Stimulated activated CD8-positive, alpha-beta memory T cell treated with anti-CD3 and anti-CD28 coated beads, Interleukin-15, amount 100 ng/mL, for 24 hours (primary cell): ENCODE data around the gene PCBP2.
"Not testable (repeated sequence)": the region's sequence is repeated elsewhere in the genome, so short reads cannot be mapped to it uniquely, and the experiment has no call there.

Source experiments
- DNase-seq: peaks from one replicate; pipeline ENCODE4 v3.0.0-alpha.2; 2020; ENCODE audit warnings: low read depth

Gene PCBP2

DNA sequence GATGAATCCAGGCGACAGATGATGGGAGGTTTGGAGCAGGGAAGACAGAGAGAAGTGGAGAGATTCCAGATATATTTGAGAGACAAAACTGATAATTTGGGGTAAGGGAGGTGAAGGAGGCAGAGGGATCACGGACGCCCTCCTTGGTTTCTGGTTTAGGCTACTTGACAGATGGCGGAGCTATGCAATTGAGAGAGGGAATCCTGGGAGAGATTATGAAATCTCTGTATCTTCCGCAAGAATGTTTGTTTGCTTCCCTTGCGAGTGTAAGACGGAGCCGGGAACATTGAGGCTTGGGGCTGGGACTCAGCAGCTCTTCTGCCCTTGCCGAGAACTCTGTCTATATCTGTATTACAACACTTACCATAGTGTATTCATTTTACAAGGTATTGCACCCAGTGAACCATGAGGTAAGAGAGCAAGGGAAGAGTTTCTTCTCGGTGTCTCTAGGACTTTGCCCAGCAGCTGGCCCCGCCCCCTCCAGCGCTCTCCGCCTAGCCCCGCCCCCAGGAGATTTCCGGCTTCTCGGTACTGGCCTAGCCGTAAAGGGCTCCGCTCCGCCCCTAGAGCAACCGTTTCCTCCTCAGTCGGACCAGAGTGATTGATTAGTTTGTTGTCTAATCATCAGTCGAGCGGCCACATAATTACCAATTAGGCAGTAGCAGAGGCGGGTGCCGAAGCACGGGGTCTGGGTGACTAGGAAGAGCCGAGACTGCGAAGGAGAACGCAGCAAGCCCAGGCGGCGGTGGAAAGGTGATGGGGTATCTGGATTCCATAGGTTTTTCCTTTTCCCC lies 10.7 kb upstream of the PCBP2 start, which contains the start of gene PRR13:
TSS of gene PRR13 (plus strand) at position 695 of the 794 bp plus-strand sequence. CDS start 981 bp downstream, outside the sequence.
- DNase-seq, result peak; percentile 90

DNA sequence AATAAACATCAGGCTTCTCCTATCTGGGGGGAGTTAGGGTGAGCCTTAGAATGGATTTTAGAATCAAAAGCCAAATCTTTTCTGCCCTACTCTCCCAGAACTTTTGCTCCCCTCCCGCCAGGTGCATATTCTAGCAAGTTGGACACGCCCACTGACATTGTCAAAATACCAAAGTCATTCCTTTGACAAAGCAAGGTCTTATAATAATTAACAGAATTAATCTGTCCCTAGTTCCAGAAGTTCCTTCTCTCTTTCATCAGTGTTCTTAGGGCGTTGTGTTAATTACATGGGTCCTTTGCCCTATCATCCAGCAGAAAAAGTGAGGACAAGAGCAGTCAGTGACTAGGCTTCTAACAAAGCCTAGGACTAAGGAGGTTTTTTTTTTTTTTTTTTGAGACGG lies 7.9 kb upstream of the PCBP2 start:
- DNase-seq, result no peak

DNA sequence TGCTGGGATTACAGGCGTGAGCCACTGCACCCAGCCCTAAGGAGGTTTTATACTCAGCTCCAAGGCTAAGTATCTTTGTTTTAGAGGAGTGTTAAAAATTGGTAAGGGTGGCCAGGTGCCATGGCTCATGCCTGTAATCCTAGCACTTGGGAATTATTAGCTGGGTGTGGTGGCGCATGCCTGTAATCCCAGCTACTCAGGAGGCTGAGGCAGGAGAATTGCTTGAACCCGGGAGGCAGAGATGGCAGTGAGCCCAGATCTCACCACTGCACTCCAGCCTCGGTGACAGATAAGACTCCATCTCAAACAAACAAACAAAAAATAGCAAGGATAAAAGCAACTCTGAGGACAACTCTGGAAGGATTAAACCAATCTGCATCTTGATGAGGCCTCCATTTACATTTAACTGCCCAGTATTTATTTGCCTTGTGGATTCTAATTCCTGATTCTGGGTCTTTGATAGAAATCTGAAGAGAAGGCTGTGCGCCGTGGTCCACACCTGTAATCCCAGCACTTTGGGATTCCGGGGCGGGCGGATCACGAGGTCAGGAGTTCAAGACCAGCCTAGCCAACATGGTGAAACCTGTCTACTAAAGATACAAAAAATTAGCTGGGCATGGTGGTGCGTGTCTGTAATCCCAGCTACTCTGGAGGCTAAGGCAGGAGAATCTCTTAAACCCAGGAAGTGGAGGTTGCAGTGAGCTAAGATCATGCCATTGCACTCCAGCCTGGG lies 7.1 kb upstream of the PCBP2 start:
- not testable (repeated sequence) for DNase-seq

DNA sequence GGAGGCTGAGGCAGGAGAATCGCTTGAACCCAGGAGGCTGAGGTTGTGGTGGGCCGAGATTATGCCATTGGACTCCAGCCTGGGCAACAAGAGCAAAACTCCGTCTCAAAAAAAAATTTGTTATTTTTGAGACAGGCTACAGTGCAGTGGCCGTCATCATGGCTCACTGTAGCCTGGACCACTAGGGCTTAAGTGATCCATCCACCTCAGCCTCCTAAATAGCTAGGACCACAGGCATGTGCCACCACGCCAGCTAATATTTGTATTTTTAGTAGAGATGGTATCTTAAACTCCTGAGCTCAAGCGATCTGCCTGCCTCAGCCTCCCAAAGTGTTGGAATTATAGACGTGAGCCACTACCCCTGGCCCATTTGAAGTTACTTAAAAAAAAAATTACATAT lies 966 bp upstream of the PCBP2 start:
- no peak for DNase-seq

DNA sequence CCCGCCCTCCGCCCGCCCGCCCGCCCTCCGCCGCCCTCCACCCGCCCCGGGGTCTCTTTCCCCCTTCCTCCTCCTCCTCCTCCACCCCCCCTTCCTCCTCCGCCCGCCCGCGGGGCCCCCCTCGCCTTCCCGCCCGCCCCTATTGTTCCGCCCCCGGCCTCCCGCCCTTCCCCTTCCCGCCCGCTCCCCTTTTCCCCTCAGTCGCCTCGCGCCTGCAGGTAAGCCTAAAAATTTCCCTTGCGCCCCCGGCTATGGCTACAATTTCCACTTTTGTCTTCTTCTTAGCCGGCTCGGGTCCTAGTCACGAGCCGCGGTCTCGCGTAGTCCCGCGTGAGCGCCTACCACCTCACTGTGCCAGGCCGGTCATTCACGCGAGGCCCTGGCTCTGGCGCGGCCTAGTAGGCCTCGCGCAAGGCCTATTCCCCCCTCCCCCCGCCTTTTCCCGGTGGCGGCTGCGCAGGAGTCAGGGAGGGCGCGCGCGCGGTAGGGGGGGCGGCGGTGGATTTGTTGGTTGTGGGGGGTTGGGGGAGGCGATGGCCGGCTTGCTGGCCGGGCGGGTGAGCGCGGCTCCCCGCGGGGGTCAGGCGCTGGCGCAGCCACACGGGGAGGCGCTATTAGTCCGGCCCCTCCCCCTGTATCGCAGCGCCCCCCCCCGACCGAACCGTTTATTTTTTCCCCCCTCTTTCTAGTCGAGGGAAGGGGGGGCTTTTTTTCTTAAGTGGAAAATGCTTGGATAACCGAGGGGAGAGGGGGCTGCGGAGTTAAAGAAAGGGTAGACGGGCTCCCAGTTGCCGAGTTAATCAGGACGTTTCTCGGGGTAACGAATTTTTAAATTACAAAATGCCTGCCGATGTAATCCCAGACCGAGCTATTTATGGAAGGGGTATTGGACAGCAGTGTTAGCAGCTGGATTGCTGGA lies 516 bp downstream of the PCBP2 start:
- DNase-seq, result peak; percentile 52

DNA sequence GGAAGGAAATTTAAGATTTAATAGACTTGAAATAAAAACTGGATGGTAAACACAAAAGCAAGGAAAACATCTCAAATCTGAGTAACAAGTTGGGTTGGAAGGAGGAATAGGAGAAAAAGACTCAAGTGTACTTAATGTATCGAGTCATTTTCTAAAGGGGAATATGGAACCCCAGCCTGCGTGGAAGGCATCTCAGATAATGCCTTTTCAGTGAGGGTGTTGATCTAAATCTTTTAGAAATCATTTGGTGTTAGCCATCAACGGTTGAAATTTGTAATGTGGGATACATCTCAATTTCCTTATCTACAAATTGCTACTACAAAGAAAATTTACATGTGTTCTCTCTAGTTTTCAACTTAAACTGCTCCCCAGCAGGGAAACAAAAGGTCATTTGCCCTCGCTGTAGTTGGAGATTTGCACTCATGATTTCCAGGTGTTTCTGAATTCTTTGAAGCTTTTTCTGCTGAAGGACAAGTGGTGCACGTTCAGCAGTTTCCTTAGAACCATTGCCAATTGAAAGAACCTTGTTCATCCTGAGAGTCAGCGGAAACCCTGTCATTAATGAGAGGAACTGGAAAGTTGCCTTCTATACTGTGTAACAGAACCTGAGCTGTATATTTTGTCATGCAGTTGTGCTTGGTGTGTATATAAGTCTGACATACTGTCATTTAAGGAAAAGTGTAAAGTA lies 2.2 kb downstream of the PCBP2 start:
- DNase-seq, result no peak

GRCh38 chr12:53454707-53455106 lies 2.8 kb downstream of the PCBP2 start:
- no peak for DNase-seq

DNA sequence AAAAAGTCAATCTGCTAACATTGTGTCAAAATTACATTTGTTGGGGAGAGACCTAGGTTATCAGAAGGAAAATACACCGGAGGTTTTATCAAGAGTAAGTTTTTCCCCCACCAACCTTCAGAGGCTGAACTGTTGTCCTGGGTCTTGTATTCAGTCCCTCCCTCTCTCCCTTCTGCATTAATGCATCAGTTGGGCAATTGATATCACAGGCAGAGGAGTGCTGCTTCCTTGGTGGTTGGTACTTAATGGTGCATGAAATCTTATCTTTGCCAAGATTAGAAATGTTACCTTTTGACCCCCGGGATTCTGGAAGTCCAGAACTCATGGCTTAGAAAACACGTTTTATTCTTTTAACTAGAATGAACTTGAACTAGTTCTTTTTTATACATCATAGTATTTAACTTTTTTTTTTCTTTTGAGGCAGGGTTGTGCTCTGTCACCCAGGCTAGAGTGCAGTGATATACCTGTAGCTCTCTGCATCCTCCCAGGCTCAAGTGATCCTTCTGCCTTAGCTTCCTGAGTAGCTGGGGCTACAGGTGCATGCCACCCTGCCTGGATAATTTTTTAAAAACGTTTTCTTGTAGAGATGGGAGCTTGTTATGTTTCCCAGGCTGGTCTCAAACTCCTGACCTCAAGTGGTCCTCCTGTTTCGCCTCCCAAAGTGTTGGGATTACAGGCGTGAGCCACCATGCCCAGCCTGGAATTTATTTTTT lies 4.9 kb downstream of the PCBP2 start:
- DNase-seq, result no peak

DNA sequence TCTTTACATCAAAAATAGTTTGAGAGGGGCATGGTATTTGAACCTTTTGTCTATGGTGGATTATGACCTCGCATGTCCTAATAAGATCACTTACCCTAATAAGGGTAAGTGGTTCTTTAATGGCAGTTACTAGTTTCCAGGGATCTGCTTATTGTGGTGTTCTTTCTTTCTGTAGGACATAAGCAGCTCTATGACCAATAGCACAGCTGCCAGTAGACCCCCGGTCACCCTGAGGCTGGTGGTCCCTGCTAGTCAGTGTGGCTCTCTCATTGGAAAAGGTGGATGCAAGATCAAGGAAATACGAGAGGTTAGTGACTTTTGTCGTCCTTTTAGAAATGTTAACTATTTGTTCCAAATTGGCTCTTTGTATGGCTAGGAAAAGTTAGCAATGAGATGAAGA lies 7.2 kb downstream of the PCBP2 start:
- DNase-seq, result no peak

GRCh38 chr12:53461059-53461458 lies 9.2 kb downstream of the PCBP2 start:
- no peak for DNase-seq

DNA sequence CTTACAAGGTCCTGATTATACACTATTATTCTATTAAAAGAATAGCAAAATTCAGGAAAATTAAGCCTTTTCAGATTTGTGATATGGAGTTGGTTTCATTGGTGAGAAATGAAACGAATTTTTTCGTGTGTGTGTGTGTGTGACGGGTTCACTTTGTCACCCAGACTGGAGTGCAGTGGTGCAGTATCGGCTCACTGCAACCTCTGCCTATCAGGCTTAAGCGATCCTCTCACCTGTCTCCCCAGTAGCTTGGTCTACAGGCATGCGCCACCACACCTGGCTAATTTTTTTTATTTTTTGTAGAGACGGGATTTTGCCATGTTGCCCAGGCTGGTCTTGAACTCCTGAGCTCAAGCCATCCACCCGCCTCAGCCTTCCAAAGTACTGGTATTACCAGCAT lies 9.7 kb downstream of the PCBP2 start:
- DNase-seq, result no peak

DNA sequence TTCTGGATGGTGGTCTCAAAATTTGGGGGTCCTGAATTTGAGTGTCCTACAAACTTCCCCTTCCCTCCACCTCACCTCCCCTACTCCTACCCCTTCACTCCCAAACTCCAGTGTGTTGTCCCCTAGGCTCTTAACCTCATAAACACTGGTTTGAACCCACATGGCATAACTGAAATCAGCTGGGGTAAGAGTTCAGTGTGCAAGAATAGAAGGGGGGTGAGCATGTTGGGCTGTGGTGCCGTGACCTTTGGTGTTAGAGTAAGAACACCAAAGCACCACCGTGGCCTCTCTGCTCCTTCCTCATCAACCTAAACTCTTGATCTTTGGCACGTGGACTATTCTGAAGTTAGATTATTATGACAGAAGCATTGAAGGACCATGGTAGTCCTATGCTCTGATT lies 11.0 kb downstream of the PCBP2 start:
- no peak for DNase-seq

GRCh38 chr12:53463802-53464560 lies 12.1 kb downstream of the PCBP2 start:
- no peak for DNase-seq

DNA sequence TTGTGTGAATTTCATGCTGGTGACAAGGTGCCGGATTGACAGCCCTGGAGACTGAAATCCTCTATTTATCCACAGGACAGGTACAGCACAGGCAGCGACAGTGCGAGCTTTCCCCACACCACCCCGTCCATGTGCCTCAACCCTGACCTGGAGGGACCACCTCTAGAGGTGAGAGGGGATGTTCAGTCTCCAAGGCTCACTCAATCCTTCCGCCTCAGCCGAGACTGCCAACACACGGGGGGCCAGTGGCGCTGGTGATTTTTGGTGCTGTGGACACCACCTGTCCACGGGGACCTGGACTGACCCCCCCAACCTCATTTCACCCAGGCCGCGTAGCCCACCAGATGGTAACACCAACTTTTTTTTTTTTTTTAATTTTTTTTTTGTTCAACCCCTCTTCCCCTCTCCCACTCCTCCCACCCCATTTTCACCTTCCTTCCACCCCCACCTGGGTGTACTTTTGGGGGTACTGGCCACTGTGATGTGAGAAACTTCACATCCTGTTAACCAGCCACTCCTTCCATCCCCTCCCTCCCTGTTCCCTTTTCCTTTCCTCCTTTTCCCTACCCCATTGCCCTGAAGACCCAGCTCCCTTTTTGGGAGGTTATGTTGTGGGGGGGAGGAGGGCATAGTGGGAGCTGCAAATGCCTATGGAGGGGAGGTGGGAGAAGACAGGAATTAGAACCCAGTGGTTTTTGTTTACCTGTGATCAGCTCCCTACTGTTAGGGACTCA lies 12.9 kb downstream of the PCBP2 start:
- DNase-seq, result no peak

GRCh38 chr12:53465679-53466078 lies 13.8 kb downstream of the PCBP2 start:
- no peak for DNase-seq

DNA sequence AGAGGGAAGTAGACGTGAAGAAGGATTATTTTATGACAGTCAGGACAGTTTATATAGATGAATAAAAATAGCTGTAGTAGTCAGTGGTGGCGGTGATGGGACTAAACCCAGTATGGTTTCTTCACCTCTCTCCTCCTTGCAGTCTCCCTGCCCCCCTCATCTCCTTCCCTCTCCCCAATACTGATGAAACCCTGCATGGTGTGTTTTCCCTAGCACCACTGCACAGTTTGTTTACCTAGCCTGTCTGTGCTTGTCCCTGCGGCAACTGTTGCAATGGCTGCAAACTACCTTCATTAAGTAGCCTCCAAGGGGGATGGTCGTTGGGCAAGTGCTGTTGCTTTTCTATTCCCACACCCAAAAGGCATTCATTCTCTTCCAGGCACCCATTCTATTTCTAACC lies 14.7 kb downstream of the PCBP2 start:
- no peak for DNase-seq

- DNase-seq, result no peak
Measured at GRCh38 chr12:53467082-53467481, 15.2 kb downstream of the PCBP2 start.

DNA sequence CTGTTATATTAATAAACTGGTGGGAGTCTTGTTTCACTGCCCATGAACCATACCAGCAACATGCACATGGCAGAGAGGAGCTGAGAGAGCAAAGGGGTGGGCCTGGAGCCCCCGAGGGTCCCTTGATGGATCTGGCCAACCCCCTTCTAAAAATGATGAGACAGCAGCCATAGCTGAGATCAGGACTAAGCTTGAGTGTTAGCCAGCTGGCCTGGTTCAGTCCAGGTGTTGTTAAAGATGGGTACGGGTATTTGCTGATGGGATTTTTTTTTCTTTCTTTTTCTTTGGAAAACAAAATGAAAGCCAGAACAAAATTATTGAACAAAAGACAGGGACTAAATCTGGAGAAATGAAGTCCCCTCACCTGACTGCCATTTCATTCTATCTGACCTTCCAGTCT lies 16.0 kb downstream of the PCBP2 start:
- no peak for DNase-seq

GRCh38 chr12:53468282-53468681 lies 16.4 kb downstream of the PCBP2 start:
- DNase-seq, result no peak
